WTC11 (cell line): Measurements from ENCODE around the gene LRIG3.

Experiments used
- FOXP1 ChIP-seq: sonication (generic); formaldehyde crosslinking; IDR thresholded peaks from 2 replicates; pipeline ENCODE4 v1.8.0; 2022; ENCODE audit warnings: missing genetic modification reagents, mild to moderate bottlenecking, moderate library complexity, borderline replicate concordance
- JUN ChIP-seq: sonication (generic); formaldehyde crosslinking; IDR thresholded peaks from 2 replicates; pipeline ENCODE4 v1.8.0; 2023; ENCODE audit warnings: mild to moderate bottlenecking, missing genetic modification reagents
- TF ChIP-seq, protein P1 (sequence below): fragments of 200-600 bp; IDR thresholded peaks from 2 replicates; pipeline ENCODE4 v1.8.0; 2022; ENCODE audit warnings: antibody characterized with exemption
- TF ChIP-seq, protein P2 (sequence below): sonication (generic); formaldehyde crosslinking; IDR thresholded peaks from 2 replicates; pipeline ENCODE4 v1.8.0; 2023; ENCODE audit warnings: missing genetic modification reagents

DNA sequence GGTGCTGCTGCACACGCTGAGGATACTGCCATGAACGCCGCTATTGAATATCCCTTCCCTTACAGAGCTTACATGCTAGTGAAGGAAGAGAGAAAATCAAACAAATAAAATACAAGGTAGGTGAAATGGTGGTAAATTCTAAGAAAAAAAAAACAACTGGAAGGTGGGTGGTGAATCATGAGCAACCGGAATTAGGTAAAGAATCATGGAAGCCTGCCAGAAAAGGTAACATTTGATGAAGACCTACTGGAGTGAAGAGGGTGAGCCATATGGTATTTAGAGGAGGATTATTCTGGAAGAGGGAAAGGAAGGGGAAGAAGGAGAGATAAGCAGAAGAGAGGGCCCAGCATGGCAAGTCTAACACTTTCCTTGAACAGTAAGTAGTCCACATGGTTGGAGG, 76.1 kb downstream of the LRIG3 start:
- TF ChIP-seq, protein P1, sequence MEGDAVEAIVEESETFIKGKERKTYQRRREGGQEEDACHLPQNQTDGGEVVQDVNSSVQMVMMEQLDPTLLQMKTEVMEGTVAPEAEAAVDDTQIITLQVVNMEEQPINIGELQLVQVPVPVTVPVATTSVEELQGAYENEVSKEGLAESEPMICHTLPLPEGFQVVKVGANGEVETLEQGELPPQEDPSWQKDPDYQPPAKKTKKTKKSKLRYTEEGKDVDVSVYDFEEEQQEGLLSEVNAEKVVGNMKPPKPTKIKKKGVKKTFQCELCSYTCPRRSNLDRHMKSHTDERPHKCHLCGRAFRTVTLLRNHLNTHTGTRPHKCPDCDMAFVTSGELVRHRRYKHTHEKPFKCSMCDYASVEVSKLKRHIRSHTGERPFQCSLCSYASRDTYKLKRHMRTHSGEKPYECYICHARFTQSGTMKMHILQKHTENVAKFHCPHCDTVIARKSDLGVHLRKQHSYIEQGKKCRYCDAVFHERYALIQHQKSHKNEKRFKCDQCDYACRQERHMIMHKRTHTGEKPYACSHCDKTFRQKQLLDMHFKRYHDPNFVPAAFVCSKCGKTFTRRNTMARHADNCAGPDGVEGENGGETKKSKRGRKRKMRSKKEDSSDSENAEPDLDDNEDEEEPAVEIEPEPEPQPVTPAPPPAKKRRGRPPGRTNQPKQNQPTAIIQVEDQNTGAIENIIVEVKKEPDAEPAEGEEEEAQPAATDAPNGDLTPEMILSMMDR, result no peak
- TF ChIP-seq FOXP1 (CRISPR knock-in tag) (no peak), JUN (no peak)
- TF ChIP-seq, protein P2, sequence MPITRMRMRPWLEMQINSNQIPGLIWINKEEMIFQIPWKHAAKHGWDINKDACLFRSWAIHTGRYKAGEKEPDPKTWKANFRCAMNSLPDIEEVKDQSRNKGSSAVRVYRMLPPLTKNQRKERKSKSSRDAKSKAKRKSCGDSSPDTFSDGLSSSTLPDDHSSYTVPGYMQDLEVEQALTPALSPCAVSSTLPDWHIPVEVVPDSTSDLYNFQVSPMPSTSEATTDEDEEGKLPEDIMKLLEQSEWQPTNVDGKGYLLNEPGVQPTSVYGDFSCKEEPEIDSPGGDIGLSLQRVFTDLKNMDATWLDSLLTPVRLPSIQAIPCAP, result no peak
